Hindlimb muscle (tissue), 1 donor: ENCODE results near the gene CCL20. TPM values are rescaled to one million over a fixed set of nuclear protein-coding genes. Genes with fewer than 3 reads are reported as not detected.
"Not testable (repeated sequence)": the region's sequence is repeated elsewhere in the genome, so short reads cannot be mapped to it uniquely, and the experiment has no call there.

Experiments used
- DNase-seq: peaks from one replicate; pipeline ENCODE4 v3.0.0-alpha.2; 2013
- polyA plus RNA-seq: library from polyadenylated mRNA; unstranded; fragments of 120-200 nt; gene quantifications from one replicate; pipeline ENCODE4 v1.2.1, GENCODE V29; 2013; ENCODE audit not compliant: insufficient read length

Gene CCL20
- polyA plus RNA-seq = 0.41 TPM

GRCh38 chr2:227813562-227814353, at the start of gene CCL20:
Gene CCL20 (plus strand): TSS chr2:227813842. CDS start chr2:227813912, 70 bp downstream.
- no peak for DNase-seq

- no peak for DNase-seq
Measured at GRCh38 chr2:227765788-227766372, 47.8 kb upstream of the CCL20 start.

- DNase-seq = peak; percentile 78
Measured at GRCh38 chr2:227766373-227766883, 47.2 kb upstream of the CCL20 start.

- no peak for DNase-seq
Measured at GRCh38 chr2:227767830-227768229, 45.8 kb upstream of the CCL20 start.

- no peak for DNase-seq
Measured at GRCh38 chr2:227772197-227772661, 41.4 kb upstream of the CCL20 start.

- no peak for DNase-seq
Measured at GRCh38 chr2:227772932-227773331, 40.7 kb upstream of the CCL20 start.

GRCh38 chr2:227774011-227774624, 39.5 kb upstream of the CCL20 start:
- DNase-seq = no peak

GRCh38 chr2:227774895-227775842, 38.5 kb upstream of the CCL20 start:
- DNase-seq = no peak

GRCh38 chr2:227780981-227781615, 32.5 kb upstream of the CCL20 start:
- DNase-seq = no peak

GRCh38 chr2:227781841-227782240, 31.8 kb upstream of the CCL20 start:
- no peak for DNase-seq

GRCh38 chr2:227782804-227783203, 30.8 kb upstream of the CCL20 start:
- DNase-seq = no peak

GRCh38 chr2:227783404-227784138, 30.1 kb upstream of the CCL20 start:
- DNase-seq = no peak

GRCh38 chr2:227785293-227785692, 28.3 kb upstream of the CCL20 start:
- no peak for DNase-seq

GRCh38 chr2:227788561-227789018, 25.1 kb upstream of the CCL20 start:
- no peak for DNase-seq

- DNase-seq = no peak
Measured at GRCh38 chr2:227789803-227790202, 23.8 kb upstream of the CCL20 start.

GRCh38 chr2:227793148-227793712, 20.4 kb upstream of the CCL20 start:
- no peak for DNase-seq

- DNase-seq = no peak
Measured at GRCh38 chr2:227796045-227796711, 17.5 kb upstream of the CCL20 start.

GRCh38 chr2:227796768-227797167, 16.9 kb upstream of the CCL20 start:
- not testable (repeated sequence) for DNase-seq

- no peak for DNase-seq
Measured at GRCh38 chr2:227799202-227799601, 14.4 kb upstream of the CCL20 start.

GRCh38 chr2:227802882-227803281, 10.8 kb upstream of the CCL20 start:
- no peak for DNase-seq
